SK-N-SH treated with all-trans-retinoic acid at 6 μM for 48 hours (cell line): ENCODE data around the gene RHOG.

ENCODE experiments used
- ATAC-seq: fragments of 200-7000 bp; cut with Tn5 transposase; 3 replicates; pipeline ENCODE4 v1.9.1; 2020; ENCODE audit warnings: mild to moderate bottlenecking, moderate library complexity
- ARNTL ChIP-seq: fragments of 450-650 bp; formaldehyde crosslinking; IDR thresholded peaks from 2 replicates; pipeline ENCODE4 v1.5.0; 2020; ENCODE audit warnings: low read depth, mild to moderate bottlenecking, moderate library complexity, borderline replicate concordance
- BACH2 ChIP-seq: fragments of 250-450 bp; sonication (Bioruptor Pico); IDR thresholded peaks from 2 replicates; pipeline ENCODE4 v1.9.0; 2021; ENCODE audit warnings: mild to moderate bottlenecking, borderline replicate concordance
- CSDC2 ChIP-seq: fragments of 250-450 bp; sonication (Bioruptor Pico); IDR thresholded peaks from 2 replicates; pipeline ENCODE4 v1.5.0; 2020; ENCODE audit warnings: mild to moderate bottlenecking, moderate library complexity
- ESRRG ChIP-seq: fragments of 250-450 bp; sonication (Bioruptor Pico); IDR thresholded peaks from 2 replicates; pipeline ENCODE4 v1.6.1; 2021; ENCODE audit warnings: mild to moderate bottlenecking
- GLIS3 ChIP-seq: fragments of 250-450 bp; sonication (Bioruptor Pico); IDR thresholded peaks from 2 replicates; pipeline ENCODE4 v1.5.0; 2020; ENCODE audit warnings: mild to moderate bottlenecking, moderate library complexity
- ISL1 ChIP-seq: fragments of 250-450 bp; sonication (Bioruptor Pico); IDR thresholded peaks from 2 replicates; pipeline ENCODE4 v2.1.2; 2022; ENCODE audit warnings: mild to moderate bottlenecking, moderate library complexity
- OSR1 ChIP-seq: fragments of 250-450 bp; sonication (Bioruptor Pico); IDR thresholded peaks from 2 replicates; pipeline ENCODE4 v1.8.0; 2022; ENCODE audit warnings: moderate library complexity, mild to moderate bottlenecking, inconsistent platforms
- PPARA ChIP-seq: fragments of 250-450 bp; sonication (Bioruptor Pico); IDR thresholded peaks from 2 replicates; pipeline ENCODE4 v1.5.0; 2020; ENCODE audit warnings: mild to moderate bottlenecking, borderline replicate concordance
- RARB ChIP-seq: fragments of 250-450 bp; sonication (Bioruptor Pico); IDR thresholded peaks from 2 replicates; pipeline ENCODE4 v1.8.0; 2021; ENCODE audit warnings: mild to moderate bottlenecking, moderate library complexity
- TCF4 ChIP-seq: fragments of 250-450 bp; sonication (Bioruptor Pico); IDR thresholded peaks from 2 replicates; pipeline ENCODE4 v1.8.0; 2021; ENCODE audit warnings: mild to moderate bottlenecking, moderate library complexity, borderline replicate concordance
- TOX ChIP-seq: fragments of 250-450 bp; sonication (Bioruptor Pico); IDR thresholded peaks from 2 replicates; pipeline ENCODE4 v1.8.0; 2021; ENCODE audit warnings: mild to moderate bottlenecking, moderate library complexity, borderline replicate concordance
- ZC3H10 ChIP-seq: fragments of 250-450 bp; sonication (Bioruptor Pico); IDR thresholded peaks from 2 replicates; pipeline ENCODE4 v1.5.1; 2021; ENCODE audit warnings: mild to moderate bottlenecking, moderate library complexity
- ZFP3 ChIP-seq: fragments of 250-450 bp; sonication (Bioruptor Pico); IDR thresholded peaks from 2 replicates; pipeline ENCODE4 v1.5.0; 2020; ENCODE audit warnings: mild to moderate bottlenecking, moderate library complexity
- ZFP30 ChIP-seq: fragments of 450-650 bp; formaldehyde crosslinking; IDR thresholded peaks from 2 replicates; pipeline ENCODE4 v1.5.0; 2022; ENCODE audit warnings: mild to moderate bottlenecking, moderate library complexity
- ZNF565 ChIP-seq: fragments of 450-650 bp; formaldehyde crosslinking; conservative IDR thresholded peaks from 2 replicates; pipeline ENCODE4 v1.5.0; 2020; ENCODE audit warnings: low read depth, mild to moderate bottlenecking, moderate library complexity
- ZNF70 ChIP-seq: fragments of 450-650 bp; formaldehyde crosslinking; IDR thresholded peaks from 2 replicates; pipeline ENCODE4 v1.5.0; 2020; ENCODE audit warnings: mild to moderate bottlenecking, moderate library complexity
- ZNF8 ChIP-seq: fragments of 450-650 bp; formaldehyde crosslinking; IDR thresholded peaks from 2 replicates; pipeline ENCODE4 v1.5.0; 2020; ENCODE audit warnings: mild to moderate bottlenecking, moderate library complexity
- TF ChIP-seq, protein P1 (sequence below): fragments of 250-450 bp; sonication (Bioruptor Pico); IDR thresholded peaks from 2 replicates; pipeline ENCODE4 v1.8.0; 2021; ENCODE audit warnings: low read depth, mild to moderate bottlenecking, moderate library complexity, borderline replicate concordance
- TF ChIP-seq, protein P2 (sequence below): fragments of 250-450 bp; sonication (Bioruptor Pico); IDR thresholded peaks from 2 replicates; pipeline ENCODE4 v1.8.0; 2020; ENCODE audit warnings: mild to moderate bottlenecking, moderate library complexity, borderline replicate concordance
- TF ChIP-seq, protein P3 (sequence below): fragments of 250-450 bp; sonication (Bioruptor Pico); IDR thresholded peaks from 2 replicates; pipeline ENCODE4 v1.5.0; 2020; ENCODE audit warnings: mild to moderate bottlenecking, moderate library complexity
- TF ChIP-seq, protein P4 (sequence below): fragments of 250-450 bp; sonication (Bioruptor Pico); IDR thresholded peaks from 2 replicates; pipeline ENCODE4 v1.5.1; 2021; ENCODE audit warnings: mild to moderate bottlenecking, moderate library complexity
- TF ChIP-seq, protein P5 (sequence below): fragments of 250-450 bp; sonication (Bioruptor Pico); IDR thresholded peaks from 2 replicates; pipeline ENCODE4 v1.5.1; 2020; ENCODE audit warnings: low read depth, mild to moderate bottlenecking, moderate library complexity

Gene RHOG

DNA sequence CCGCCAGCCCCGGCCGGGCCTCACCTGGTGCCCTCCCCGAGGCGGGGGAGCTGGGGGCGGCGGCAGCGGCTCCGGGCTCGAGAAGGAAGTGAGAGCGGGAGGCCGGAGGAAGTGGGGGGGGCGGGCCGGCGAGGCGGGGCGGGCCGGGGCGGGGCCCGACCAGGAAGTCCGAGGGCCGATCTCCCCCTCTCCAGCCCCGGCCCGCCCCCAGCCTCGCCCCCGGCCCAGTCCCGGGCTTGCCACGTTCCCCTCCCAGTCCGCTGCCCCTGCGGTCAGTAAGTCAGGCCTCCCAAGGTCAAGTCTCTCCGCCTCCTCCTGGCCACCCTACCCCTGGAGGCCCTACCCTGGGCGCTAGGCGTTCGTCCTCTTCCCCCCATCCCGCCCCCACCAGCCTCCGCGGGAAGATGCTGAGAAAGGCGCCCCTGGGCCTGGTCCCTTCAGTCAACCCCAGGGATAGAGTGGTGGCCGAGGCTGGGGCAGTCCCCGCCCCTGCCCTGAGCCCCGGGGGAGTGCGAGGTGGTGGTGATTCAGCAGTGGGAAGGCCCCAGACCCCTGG, at the start of gene RHOG:
RHOG (minus strand) TSS at position 90 of the 556 bp plus-strand sequence. CDS start 12,821 bp downstream, outside the sequence.
- TF ChIP-seq ZC3H10 (CRISPR knock-in tag) (no peak), ARNTL (no peak), OSR1 (CRISPR knock-in tag) (no peak)
- TF ChIP-seq, protein P1, sequence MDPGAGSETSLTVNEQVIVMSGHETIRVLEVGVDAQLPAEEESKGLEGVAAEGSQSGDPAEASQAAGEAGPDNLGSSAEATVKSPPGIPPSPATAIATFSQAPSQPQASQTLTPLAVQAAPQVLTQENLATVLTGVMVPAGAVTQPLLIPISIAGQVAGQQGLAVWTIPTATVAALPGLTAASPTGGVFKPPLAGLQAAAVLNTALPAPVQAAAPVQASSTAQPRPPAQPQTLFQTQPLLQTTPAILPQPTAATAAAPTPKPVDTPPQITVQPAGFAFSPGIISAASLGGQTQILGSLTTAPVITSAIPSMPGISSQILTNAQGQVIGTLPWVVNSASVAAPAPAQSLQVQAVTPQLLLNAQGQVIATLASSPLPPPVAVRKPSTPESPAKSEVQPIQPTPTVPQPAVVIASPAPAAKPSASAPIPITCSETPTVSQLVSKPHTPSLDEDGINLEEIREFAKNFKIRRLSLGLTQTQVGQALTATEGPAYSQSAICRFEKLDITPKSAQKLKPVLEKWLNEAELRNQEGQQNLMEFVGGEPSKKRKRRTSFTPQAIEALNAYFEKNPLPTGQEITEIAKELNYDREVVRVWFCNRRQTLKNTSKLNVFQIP (CRISPR knock-in tag) = no peak
- peak; percentile 83 for ATAC-seq

DNA sequence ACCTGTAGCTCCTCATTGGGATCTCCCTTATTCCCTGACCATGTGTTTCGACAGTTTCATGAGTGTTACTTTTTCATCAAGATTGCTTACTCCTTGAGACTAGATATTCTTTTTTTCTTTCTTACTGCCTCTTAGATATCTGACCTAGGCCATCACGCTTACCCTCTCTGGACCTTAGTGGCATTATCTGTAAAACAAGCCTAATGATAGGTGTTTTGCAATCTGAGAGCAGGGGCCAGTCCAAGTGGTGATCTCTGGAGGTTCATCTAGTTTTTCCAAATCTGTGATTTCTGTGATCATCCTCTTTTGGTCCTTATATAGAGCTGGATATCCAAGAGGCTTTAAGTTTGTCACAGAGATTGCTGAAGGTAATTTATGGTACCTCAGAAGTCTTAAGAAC, 49.3 kb upstream of the RHOG start:
- TF ChIP-seq, protein P2, sequence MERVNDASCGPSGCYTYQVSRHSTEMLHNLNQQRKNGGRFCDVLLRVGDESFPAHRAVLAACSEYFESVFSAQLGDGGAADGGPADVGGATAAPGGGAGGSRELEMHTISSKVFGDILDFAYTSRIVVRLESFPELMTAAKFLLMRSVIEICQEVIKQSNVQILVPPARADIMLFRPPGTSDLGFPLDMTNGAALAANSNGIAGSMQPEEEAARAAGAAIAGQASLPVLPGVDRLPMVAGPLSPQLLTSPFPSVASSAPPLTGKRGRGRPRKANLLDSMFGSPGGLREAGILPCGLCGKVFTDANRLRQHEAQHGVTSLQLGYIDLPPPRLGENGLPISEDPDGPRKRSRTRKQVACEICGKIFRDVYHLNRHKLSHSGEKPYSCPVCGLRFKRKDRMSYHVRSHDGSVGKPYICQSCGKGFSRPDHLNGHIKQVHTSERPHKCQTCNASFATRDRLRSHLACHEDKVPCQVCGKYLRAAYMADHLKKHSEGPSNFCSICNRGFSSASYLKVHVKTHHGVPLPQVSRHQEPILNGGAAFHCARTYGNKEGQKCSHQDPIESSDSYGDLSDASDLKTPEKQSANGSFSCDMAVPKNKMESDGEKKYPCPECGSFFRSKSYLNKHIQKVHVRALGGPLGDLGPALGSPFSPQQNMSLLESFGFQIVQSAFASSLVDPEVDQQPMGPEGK (CRISPR knock-in tag) = no peak
- TF ChIP-seq, protein P3, sequence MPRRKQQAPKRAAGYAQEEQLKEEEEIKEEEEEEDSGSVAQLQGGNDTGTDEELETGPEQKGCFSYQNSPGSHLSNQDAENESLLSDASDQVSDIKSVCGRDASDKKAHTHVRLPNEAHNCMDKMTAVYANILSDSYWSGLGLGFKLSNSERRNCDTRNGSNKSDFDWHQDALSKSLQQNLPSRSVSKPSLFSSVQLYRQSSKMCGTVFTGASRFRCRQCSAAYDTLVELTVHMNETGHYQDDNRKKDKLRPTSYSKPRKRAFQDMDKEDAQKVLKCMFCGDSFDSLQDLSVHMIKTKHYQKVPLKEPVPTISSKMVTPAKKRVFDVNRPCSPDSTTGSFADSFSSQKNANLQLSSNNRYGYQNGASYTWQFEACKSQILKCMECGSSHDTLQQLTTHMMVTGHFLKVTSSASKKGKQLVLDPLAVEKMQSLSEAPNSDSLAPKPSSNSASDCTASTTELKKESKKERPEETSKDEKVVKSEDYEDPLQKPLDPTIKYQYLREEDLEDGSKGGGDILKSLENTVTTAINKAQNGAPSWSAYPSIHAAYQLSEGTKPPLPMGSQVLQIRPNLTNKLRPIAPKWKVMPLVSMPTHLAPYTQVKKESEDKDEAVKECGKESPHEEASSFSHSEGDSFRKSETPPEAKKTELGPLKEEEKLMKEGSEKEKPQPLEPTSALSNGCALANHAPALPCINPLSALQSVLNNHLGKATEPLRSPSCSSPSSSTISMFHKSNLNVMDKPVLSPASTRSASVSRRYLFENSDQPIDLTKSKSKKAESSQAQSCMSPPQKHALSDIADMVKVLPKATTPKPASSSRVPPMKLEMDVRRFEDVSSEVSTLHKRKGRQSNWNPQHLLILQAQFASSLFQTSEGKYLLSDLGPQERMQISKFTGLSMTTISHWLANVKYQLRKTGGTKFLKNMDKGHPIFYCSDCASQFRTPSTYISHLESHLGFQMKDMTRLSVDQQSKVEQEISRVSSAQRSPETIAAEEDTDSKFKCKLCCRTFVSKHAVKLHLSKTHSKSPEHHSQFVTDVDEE = no peak
- ATAC-seq = no peak

DNA sequence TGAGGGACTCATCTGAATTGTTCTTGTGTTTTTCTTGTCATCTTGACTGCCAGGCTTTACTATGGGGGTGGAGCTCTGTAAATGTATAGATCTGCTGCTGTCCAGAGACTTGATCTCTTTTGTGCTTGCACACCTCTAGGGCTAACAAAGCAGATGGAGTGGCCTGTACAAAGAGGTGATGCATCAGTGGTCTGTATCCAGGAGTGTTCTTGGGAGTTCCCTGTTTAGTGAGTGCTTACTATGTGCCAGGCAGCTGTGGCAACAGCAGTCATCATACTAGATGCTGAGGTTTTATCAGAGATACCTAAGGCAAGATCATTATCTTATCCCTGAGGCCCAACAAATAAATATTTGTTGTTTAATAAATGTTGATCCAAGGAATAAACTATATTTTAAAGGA, 48.1 kb upstream of the RHOG start:
- TF ChIP-seq ISL1 (CRISPR knock-in tag) = no peak
- TF ChIP-seq ARNTL = no peak
- TF ChIP-seq TCF4 (CRISPR knock-in tag) = no peak
- TF ChIP-seq, protein P4, sequence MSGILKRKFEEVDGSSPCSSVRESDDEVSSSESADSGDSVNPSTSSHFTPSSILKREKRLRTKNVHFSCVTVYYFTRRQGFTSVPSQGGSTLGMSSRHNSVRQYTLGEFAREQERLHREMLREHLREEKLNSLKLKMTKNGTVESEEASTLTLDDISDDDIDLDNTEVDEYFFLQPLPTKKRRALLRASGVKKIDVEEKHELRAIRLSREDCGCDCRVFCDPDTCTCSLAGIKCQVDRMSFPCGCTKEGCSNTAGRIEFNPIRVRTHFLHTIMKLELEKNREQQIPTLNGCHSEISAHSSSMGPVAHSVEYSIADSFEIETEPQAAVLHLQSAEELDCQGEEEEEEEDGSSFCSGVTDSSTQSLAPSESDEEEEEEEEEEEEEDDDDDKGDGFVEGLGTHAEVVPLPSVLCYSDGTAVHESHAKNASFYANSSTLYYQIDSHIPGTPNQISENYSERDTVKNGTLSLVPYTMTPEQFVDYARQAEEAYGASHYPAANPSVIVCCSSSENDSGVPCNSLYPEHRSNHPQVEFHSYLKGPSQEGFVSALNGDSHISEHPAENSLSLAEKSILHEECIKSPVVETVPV (CRISPR knock-in tag) = no peak
- TF ChIP-seq GLIS3 (CRISPR knock-in tag) = no peak
- TF ChIP-seq CSDC2 (CRISPR knock-in tag) = no peak
- no peak for TF ChIP-seq ZFP3 (CRISPR knock-in tag)
- TF ChIP-seq ZNF8 (CRISPR knock-in tag) = no peak
- TF ChIP-seq ZFP30 = no peak
- TF ChIP-seq RARB (CRISPR knock-in tag) = no peak
- no peak for TF ChIP-seq PPARA (CRISPR knock-in tag)
- no peak for TF ChIP-seq TOX (CRISPR knock-in tag)
- no peak for TF ChIP-seq BACH2 (CRISPR knock-in tag)
- TF ChIP-seq, all 23 proteins: peak for 0
- ATAC-seq = no peak

DNA sequence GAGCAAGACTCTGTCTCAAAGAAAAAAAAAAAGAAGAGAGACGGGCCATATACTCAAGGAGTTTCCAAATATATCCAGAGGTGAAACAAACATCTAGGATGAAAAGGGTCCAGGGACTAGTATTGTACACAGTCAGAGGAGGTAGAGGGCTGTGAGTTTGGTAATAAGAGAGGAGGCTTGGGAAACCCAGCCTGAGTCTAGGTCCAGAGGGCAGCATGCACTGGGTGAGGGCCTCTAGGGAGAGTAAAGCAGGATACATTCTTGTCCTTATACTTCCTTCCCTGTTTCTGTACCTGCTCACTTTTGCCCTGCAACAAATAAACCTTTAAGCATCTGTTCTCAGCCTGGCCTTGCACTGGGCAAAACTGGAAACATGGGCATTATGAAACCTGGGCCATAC, 46.2 kb upstream of the RHOG start:
- no peak for ATAC-seq
- TF ChIP-seq ZNF8 (CRISPR knock-in tag) (no peak), TCF4 (CRISPR knock-in tag) (no peak), ZFP3 (CRISPR knock-in tag) (no peak), CSDC2 (CRISPR knock-in tag) (no peak), GLIS3 (CRISPR knock-in tag) (no peak), ZNF565 (no peak), ZFP30 (no peak), ESRRG (CRISPR knock-in tag) (no peak), ZNF70 (no peak)
- TF ChIP-seq, protein P5, sequence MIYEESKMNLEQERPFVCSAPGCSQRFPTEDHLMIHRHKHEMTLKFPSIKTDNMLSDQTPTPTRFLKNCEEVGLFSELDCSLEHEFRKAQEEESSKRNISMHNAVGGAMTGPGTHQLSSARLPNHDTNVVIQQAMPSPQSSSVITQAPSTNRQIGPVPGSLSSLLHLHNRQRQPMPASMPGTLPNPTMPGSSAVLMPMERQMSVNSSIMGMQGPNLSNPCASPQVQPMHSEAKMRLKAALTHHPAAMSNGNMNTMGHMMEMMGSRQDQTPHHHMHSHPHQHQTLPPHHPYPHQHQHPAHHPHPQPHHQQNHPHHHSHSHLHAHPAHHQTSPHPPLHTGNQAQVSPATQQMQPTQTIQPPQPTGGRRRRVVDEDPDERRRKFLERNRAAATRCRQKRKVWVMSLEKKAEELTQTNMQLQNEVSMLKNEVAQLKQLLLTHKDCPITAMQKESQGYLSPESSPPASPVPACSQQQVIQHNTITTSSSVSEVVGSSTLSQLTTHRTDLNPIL (CRISPR knock-in tag) = no peak
- TF ChIP-seq, protein P1 (CRISPR knock-in tag) = no peak
- TF ChIP-seq, protein P2 (CRISPR knock-in tag) = no peak
- TF ChIP-seq, protein P4 (CRISPR knock-in tag) = no peak
